Smooth muscle cell (in vitro differentiated cells): ENCODE measurements around the gene CACNA2D3. TPM values are rescaled to one million over a fixed set of nuclear protein-coding genes. Genes with fewer than 3 reads are reported as not detected.
"Not testable (repeated sequence)": the region's sequence is repeated elsewhere in the genome, so short reads cannot be mapped to it uniquely, and the experiment has no call there.

Experiments used
- DNase-seq: peaks from one replicate; lab custom pipeline; 2025; ENCODE audit not compliant: unreplicated experiment; lab: John Stamatoyannopoulos, UW
- H2AFZ ChIP-seq: fragments of 200-600 bp; sonication (generic); 2 replicates; pipeline ENCODE4 v1.6.0; 2016; ENCODE audit warnings: antibody characterized with exemption, low read depth, mild to moderate bottlenecking
- H3F3A ChIP-seq: fragments of 200-600 bp; sonication (generic); 2 replicates; pipeline ENCODE4 v1.6.0; 2017; ENCODE audit warnings: antibody characterized with exemption, low read depth
- H3K27ac ChIP-seq: fragments of 200-600 bp; sonication (generic); 2 replicates; pipeline ENCODE4 v1.5.1; 2016; ENCODE audit warnings: low read depth, mild to moderate bottlenecking
- H3K27me3 ChIP-seq: fragments of 200-600 bp; sonication (generic); 2 replicates; pipeline ENCODE4 v1.6.1; 2016; ENCODE audit warnings: low read depth, mild to moderate bottlenecking
- H3K36me3 ChIP-seq: fragments of 200-600 bp; sonication (generic); 2 replicates; pipeline ENCODE4 v1.5.1; 2016; ENCODE audit warnings: low read depth
- H3K4me1 ChIP-seq: fragments of 200-600 bp; sonication (generic); 2 replicates; pipeline ENCODE4 v1.5.1; 2016; ENCODE audit warnings: low read depth
- H3K4me2 ChIP-seq: fragments of 200-600 bp; sonication (generic); 2 replicates; pipeline ENCODE4 v1.6.0; 2016; ENCODE audit warnings: mild to moderate bottlenecking
- H3K4me3 ChIP-seq: fragments of 200-600 bp; sonication (generic); 2 replicates; pipeline ENCODE4 v1.5.1; 2016; ENCODE audit warnings: mild to moderate bottlenecking
- H3K79me2 ChIP-seq: fragments of 200-600 bp; sonication (generic); 2 replicates; pipeline ENCODE4 v1.6.0; 2016; ENCODE audit warnings: low read depth, mild to moderate bottlenecking
- H3K9ac ChIP-seq: fragments of 200-600 bp; sonication (generic); 2 replicates; pipeline ENCODE4 v1.6.0; 2016; ENCODE audit warnings: low read depth
- H3K9me3 ChIP-seq: fragments of 200-600 bp; sonication (generic); replicated peaks from 2 replicates; pipeline ENCODE4 v1.5.1; 2016; ENCODE audit warnings: low read depth
- H4K20me1 ChIP-seq: fragments of 200-600 bp; sonication (generic); 2 replicates; pipeline ENCODE4 v1.6.0; 2016; ENCODE audit warnings: low read depth
- CTCF ChIP-seq: fragments of 200-600 bp; sonication (generic); IDR thresholded peaks from 2 replicates; pipeline ENCODE4 v1.5.1; 2017; ENCODE audit warnings: borderline replicate concordance, mild to moderate bottlenecking, antibody characterized with exemption; ENCODE audit not compliant: insufficient read depth, poor library complexity, severe bottlenecking
- WGBS: methylation state at CpG from one replicate; pipeline ENCODE4 v1.1.7; 2016; ENCODE audit warnings: low lambda C conversion rate; 5-methylcytosine and 5-hydroxymethylcytosine counted together
- polyA plus RNA-seq: library from polyadenylated mRNA; unstranded; fragments of >200 nt; fragmentation: Nextera tagmentation; extraction: Ambion mirVana; gene quantifications from 2 replicates; pipeline ENCODE4 v1.2.1, GENCODE V29; 2016
- total RNA-seq: library from RNA; depleted of rRNA; stranded (reverse); fragments of >200 nt; gene quantifications from 2 replicates; pipeline ENCODE4 v1.2.3, GENCODE V29; 2014

CACNA2D3 gene
- total and polyA plus RNA-seq, 2 experiments from 2014 or later, result 0.15 to 0.90 TPM

GRCh38 chr3:54099381-54099780 is 23.0 kb upstream of the CACNA2D3 start:
- Histone ChIP-seq H3K9ac (no peak overlapping the region), H3K79me2 (no peaks in the 10 kb centered on the region), H3K4me1 (no peaks in the 10 kb centered on the region), H3K9me3 (no peaks in the 10 kb centered on the region), H2AFZ (no peak overlapping the region), H3F3A (no peaks in the 10 kb centered on the region), H3K27ac (no peak overlapping the region), H3K36me3 (no peaks in the 10 kb centered on the region), H4K20me1 (no peaks in the 10 kb centered on the region), H3K4me2 (no peak overlapping the region), H3K4me3 (no peak overlapping the region), H3K27me3 (peaks cover 8% of the 10 kb centered on the region)
- no peak for DNase-seq
- WGBS, result 75% methylated on average over 1 of the region's 1 CpG
- no peak for TF ChIP-seq CTCF

- Histone ChIP-seq H3K27ac (no peak overlapping the region), H3K4me3 (no peak overlapping the region), H3K4me1 (no peaks in the 10 kb centered on the region), H3K4me2 (no peak overlapping the region), H2AFZ (no peak overlapping the region), H3K27me3 (peaks cover 10% of the 10 kb centered on the region), H3K79me2 (no peaks in the 10 kb centered on the region), H4K20me1 (no peaks in the 10 kb centered on the region), H3K36me3 (no peaks in the 10 kb centered on the region), H3K9me3 (no peaks in the 10 kb centered on the region), H3K9ac (no peak overlapping the region), H3F3A (no peaks in the 10 kb centered on the region)
- WGBS, result 75% methylated on average over 11 of the region's 11 CpGs
- no peak for TF ChIP-seq CTCF
- DNase-seq, result no peak
Measured at GRCh38 chr3:54104084-54104483, 18.3 kb upstream of the CACNA2D3 start.

- H2AFZ ChIP-seq, H3K27ac ChIP-seq, H3K36me3 ChIP-seq, H3K4me1 ChIP-seq, H3K9ac ChIP-seq, H3K4me3 ChIP-seq, H3K9me3 ChIP-seq, H3K79me2 ChIP-seq, H4K20me1 ChIP-seq, H3K4me2 ChIP-seq, DNase-seq, H3F3A ChIP-seq: not testable (repeated sequence)
- H3K27me3 ChIP-seq, result peaks cover 57% of the 10 kb centered on the region
- 92% methylated on average over 4 of the region's 4 CpGs for WGBS
Measured at GRCh38 chr3:54116129-54116528, 6.2 kb upstream of the CACNA2D3 start.

GRCh38 chr3:54120657-54121413 is 1.5 kb upstream of the CACNA2D3 start:
- Histone ChIP-seq H3K79me2 (no peaks in the 10 kb centered on the region), H3K4me3 (peak overlapping the region; percentile 57), H3K9me3 (no peaks in the 10 kb centered on the region), H3K4me1 (peaks cover 10% of the 10 kb centered on the region), H3K36me3 (no peaks in the 10 kb centered on the region), H3K9ac (no peak overlapping the region), H4K20me1 (no peaks in the 10 kb centered on the region), H2AFZ (no peak overlapping the region), H3K27me3 (peaks cover 88% of the 10 kb centered on the region), H3F3A (no peaks in the 10 kb centered on the region), H3K4me2 (peak overlapping the region; percentile 93), H3K27ac (no peak overlapping the region)
- TF ChIP-seq CTCF, result no peak
- DNase-seq, result no peak
- WGBS, result 3% methylated on average over 36 of the region's 45 CpGs
